NCI-H2196 treated with DMSO at 0.1 percent for 48 hours (cell line): ENCODE measurements around the gene FXN.

ENCODE experiments used
- DNase-seq: peaks from one replicate; lab custom pipeline; 2025; ENCODE audit not compliant: unreplicated experiment; lab: John Stamatoyannopoulos, UW

FXN gene

GRCh38 chr9:69137311-69137710 is 101.8 kb downstream of the FXN start:
- DNase-seq = no peak

DNA sequence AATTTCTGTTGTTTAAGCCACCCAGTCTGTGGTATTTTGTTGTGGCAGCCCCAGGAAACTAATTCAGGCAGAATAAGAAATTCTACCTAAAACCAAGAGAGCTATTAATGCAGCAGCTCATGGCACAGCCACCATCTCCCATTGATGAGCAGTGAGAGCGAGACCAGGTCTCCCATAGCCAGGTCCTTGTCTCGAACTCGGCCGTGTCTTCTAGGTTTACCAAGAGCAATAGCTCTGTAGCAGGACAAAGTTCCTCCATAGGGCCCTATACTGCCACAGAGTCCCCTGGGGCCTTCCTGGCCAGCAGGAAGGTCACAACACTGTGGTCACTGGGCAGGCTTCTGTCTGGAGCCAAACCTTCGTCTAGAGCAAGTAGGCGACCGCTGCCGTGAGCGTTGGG is 104.0 kb downstream of the FXN start:
- no peak for DNase-seq

DNA sequence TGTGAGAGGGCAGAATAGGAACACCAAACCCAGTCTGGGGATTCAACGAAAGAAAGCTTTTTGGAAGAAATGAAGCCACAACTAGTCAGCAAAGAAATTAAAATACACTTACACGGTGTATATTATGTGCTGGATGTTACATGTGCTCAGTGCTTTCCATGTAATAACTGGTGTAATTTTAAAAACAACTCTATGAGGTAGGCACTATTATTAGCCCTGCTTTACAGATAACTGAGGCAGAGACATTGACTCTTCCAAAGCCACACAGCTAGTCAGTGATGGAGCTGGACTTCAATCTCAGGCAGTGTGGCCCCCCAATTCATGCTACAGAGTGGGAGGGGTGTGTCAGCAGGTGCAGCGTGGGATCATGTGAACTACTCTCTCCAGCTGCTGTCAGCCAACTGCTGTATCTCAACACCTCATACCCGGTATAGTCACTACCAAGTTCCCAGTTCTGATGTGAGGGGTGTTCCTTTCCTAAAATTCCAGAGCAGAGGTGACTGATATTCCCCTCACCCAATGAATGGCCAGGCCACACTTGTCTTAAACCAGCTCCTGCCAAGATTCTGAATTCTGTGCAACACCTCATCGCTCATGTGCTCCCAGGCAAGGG is 104.7 kb downstream of the FXN start:
- no peak for DNase-seq

- DNase-seq = no peak
These were observed 106.3 kb downstream of the FXN start for GRCh38 chr9:69141851-69142250.

GRCh38 chr9:69143291-69143690 is 107.7 kb downstream of the FXN start:
- no peak for DNase-seq

DNA sequence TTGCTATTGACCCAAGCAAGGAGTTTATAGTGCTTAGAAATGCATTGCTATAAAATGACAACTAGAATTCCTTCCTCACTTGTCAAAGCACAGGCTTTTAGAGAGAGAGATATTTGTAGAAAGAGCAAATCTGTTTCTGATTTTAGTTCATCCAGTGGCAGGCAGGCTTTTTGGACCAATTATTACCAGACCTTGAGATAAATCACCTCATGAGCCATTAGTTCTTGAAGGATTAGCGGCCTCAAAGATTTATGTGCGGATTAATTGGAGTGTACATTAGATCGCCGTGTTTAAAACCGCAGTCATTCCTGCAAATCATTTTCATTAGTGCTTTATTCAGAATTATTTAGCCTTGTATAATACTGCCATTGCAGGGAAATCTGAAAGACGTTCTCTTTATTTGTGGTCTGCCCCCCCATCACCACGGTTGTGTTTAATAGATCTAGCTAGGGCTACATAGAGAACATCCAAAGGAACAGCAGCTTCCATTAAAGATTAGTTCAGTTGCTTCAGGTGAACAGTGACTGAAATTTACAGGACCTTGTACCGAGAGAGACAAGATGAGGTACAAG is 109.7 kb downstream of the FXN start:
- no peak for DNase-seq

GRCh38 chr9:69147041-69147834 is 111.7 kb downstream of the FXN start:
- DNase-seq = no peak

GRCh38 chr9:69149321-69149807 is 113.8 kb downstream of the FXN start:
- no peak for DNase-seq
